ENCODE results near the gene NPC1. TPM values are rescaled to one million over a fixed set of nuclear protein-coding genes. Genes with fewer than 3 reads are reported as not detected.
A peak's percentile ranks its signal among the peaks of the same experiment; 100 is the strongest.

The NPC1 gene
- total RNA-seq, 2 donors from 2014 or later = 43.6 to 44.9 TPM

GRCh38 chr18:23487738-23488570, 98.4 kb downstream of the NPC1 start:
- WGBS, 2 experiments (ENCODE audit: insufficient coverage in 1 of 2, insufficient read length in 1 of 2) = 89 to 91% methylated on average over 10 to 13 of the region's 14 CpGs
- no peak overlapping the region for H3K9ac ChIP-seq (ENCODE audit: extremely low read depth, low read length, poor library complexity, severe bottlenecking)
- Mint-ChIP-seq H3K27me3 (ENCODE audit: insufficient read depth) (no peaks in the 10 kb centered on the region), H3K9me3 (peaks cover 16% of the 10 kb centered on the region), H3K4me3 (no peak overlapping the region), H3K36me3 (ENCODE audit: low read depth) (peaks cover 6% of the 10 kb centered on the region), H3K27ac (no peak overlapping the region), H3K4me1 (peaks cover 14% of the 10 kb centered on the region)
- no peaks in the 10 kb centered on the region for H3K27me3 ChIP-seq (ENCODE audit: control insufficient read depth, insufficient read depth, low read length, poor library complexity, severe bottlenecking)
- no peak overlapping the region for H3K4me3 ChIP-seq (ENCODE audit: low read length)
- H3K27ac ChIP-seq (ENCODE audit: low read depth, low read length) = no peak overlapping the region
- H3K9me3 ChIP-seq (ENCODE audit: control insufficient read depth, low read length) = peaks cover 12% of the 10 kb centered on the region
- TF ChIP-seq CTCF (conservative IDR thresholded peaks at IDR 0.05) = no peak
- H3K4me1 ChIP-seq (ENCODE audit: control insufficient read depth, insufficient read depth, low read length) = peaks cover 4% of the 10 kb centered on the region
- DNase-seq = no peak
- peaks cover 4% of the 10 kb centered on the region for H3K36me3 ChIP-seq (ENCODE audit: control insufficient read depth, insufficient read depth, low read length)

GRCh38 chr18:23485386-23485785, 100.9 kb downstream of the NPC1 start:
- DNase-seq = peak; percentile 62
- H3K27ac Mint-ChIP-seq = no peak overlapping the region
- peaks cover 15% of the 10 kb centered on the region for H3K36me3 Mint-ChIP-seq (ENCODE audit: low read depth)
- peaks cover 4% of the 10 kb centered on the region for H3K9me3 ChIP-seq (ENCODE audit: control insufficient read depth, low read length)
- peaks cover 29% of the 10 kb centered on the region for H3K36me3 ChIP-seq (ENCODE audit: control insufficient read depth, insufficient read depth, low read length)
- no peak overlapping the region for H3K4me3 Mint-ChIP-seq
- H3K27ac ChIP-seq (ENCODE audit: low read depth, low read length) = no peak overlapping the region
- no peak for TF ChIP-seq CTCF (conservative IDR thresholded peaks at IDR 0.05)
- peaks cover 4% of the 10 kb centered on the region for H3K4me1 ChIP-seq (ENCODE audit: control insufficient read depth, insufficient read depth, low read length)
- H3K9me3 Mint-ChIP-seq = peaks cover 4% of the 10 kb centered on the region
- no peaks in the 10 kb centered on the region for H3K27me3 ChIP-seq (ENCODE audit: control insufficient read depth, insufficient read depth, low read length, poor library complexity, severe bottlenecking)
- WGBS, 2 experiments (ENCODE audit: insufficient coverage in 1 of 2, insufficient read length in 1 of 2) = 89 to 95% methylated on average over 6 of the region's 7 CpGs
- no peak overlapping the region for H3K9ac ChIP-seq (ENCODE audit: extremely low read depth, low read length, poor library complexity, severe bottlenecking)
- no peak overlapping the region for H3K4me3 ChIP-seq (ENCODE audit: low read length)
- no peaks in the 10 kb centered on the region for H3K27me3 Mint-ChIP-seq (ENCODE audit: insufficient read depth)
- peaks cover 14% of the 10 kb centered on the region for H3K4me1 Mint-ChIP-seq

GRCh38 chr18:23484561-23485182, 101.6 kb downstream of the NPC1 start:
- Mint-ChIP-seq H3K4me3 (no peak overlapping the region), H3K27me3 (ENCODE audit: insufficient read depth) (no peaks in the 10 kb centered on the region), H3K9me3 (no peaks in the 10 kb centered on the region), H3K27ac (no peak overlapping the region), H3K36me3 (ENCODE audit: low read depth) (peaks cover 22% of the 10 kb centered on the region), H3K4me1 (peaks cover 14% of the 10 kb centered on the region)
- TF ChIP-seq CTCF (conservative IDR thresholded peaks at IDR 0.05) = no peak
- Histone ChIP-seq H3K4me1 (ENCODE audit: control insufficient read depth, insufficient read depth, low read length) (peaks cover 4% of the 10 kb centered on the region), H3K27me3 (ENCODE audit: control insufficient read depth, insufficient read depth, low read length, poor library complexity, severe bottlenecking) (no peaks in the 10 kb centered on the region), H3K36me3 (ENCODE audit: control insufficient read depth, insufficient read depth, low read length) (peaks cover 36% of the 10 kb centered on the region), H3K9ac (ENCODE audit: extremely low read depth, low read length, poor library complexity, severe bottlenecking) (no peak overlapping the region), H3K9me3 (ENCODE audit: control insufficient read depth, low read length) (no peaks in the 10 kb centered on the region), H3K4me3 (ENCODE audit: low read length) (no peak overlapping the region), H3K27ac (ENCODE audit: low read depth, low read length) (no peak overlapping the region)
- 90 to 100% methylated on average over 3 to 8 of the region's 8 CpGs for WGBS, 2 experiments (ENCODE audit: insufficient coverage in 1 of 2, insufficient read length in 1 of 2)
- no peak for DNase-seq

Other genes with a start within 250 kb of the NPC1 start
- gene RIOK3, start 133.2 kb downstream of the NPC1 start, total RNA-seq = 10 to 100 TPM; 31.2 to 45.0 TPM
- 10 to 100 TPM; 18.3 to 19.1 TPM for gene RMC1, start 83.0 kb downstream of the NPC1 start, total RNA-seq
- gene ANKRD29, start 76.4 kb upstream of the NPC1 start, total RNA-seq = under 1 TPM; 0.44 to 0.73 TPM
- 1 to 10 TPM in 1 of 2 donors, under 1 TPM in 1; 0.58 to 1.3 TPM for gene LAMA3, start 102.9 kb upstream of the NPC1 start, total RNA-seq

Data from endodermal cell (in vitro differentiated cells).